GM12878 (cell line): ENCODE data around the gene CHID1. TPM values are rescaled to one million over a fixed set of nuclear protein-coding genes. Genes with fewer than 3 reads are reported as not detected.

Experiments used
- ATAC-seq: fragments of 200-7000 bp; cut with Tn5 transposase; 3 replicates; pipeline ENCODE4 v1.9.1; 2020; ENCODE audit warnings: mild to moderate bottlenecking, moderate library complexity
- BruUV-seq: library from RNA; stranded (reverse); fragments of 400-500 nt; replicated peaks from 2 replicates; lab custom pipeline; 2021; lab: Mats Ljungman, UMichigan
- CTCF ChIA-PET: fragments of 300-600 bp; sonication (Branson Sonifier 250); formaldehyde crosslinking; extraction: SDS; loops from one replicate; lab custom pipeline; 2021; ENCODE audit warnings: inconsistent platforms; lab: Yijun Ruan, JAX
- POLR2A ChIA-PET: fragments of 350-600 bp; formaldehyde crosslinking; extraction: SDS; loops from one replicate; lab custom pipeline; 2021; ENCODE audit warnings: inconsistent platforms; lab: Charles Lee
- RAD21 ChIA-PET: fragments of 300-600 bp; sonication (Branson Sonifier 250); formaldehyde crosslinking; loops from one replicate; lab custom pipeline; 2023; ENCODE audit warnings: antibody characterized with exemption; ENCODE audit not compliant: unreplicated experiment; lab: Charles Lee
- SMC1A ChIA-PET: fragments of 300-600 bp; sonication (Branson Sonifier 250); formaldehyde crosslinking; loops from one replicate; lab custom pipeline; 2023; ENCODE audit not compliant: unreplicated experiment, uncharacterized antibody; lab: Charles Lee
- DNase-seq: peaks from one replicate; pipeline ENCODE4 v3.0.0-alpha.2; 2011; ENCODE audit warnings: low read depth, low spot score
- FAIRE-seq: peaks from 3 replicates; lab custom pipeline; 2011; peaks lifted over from hg19 to GRCh38; lab: Jason Lieb, UNC
- H2AFZ ChIP-seq: 2 replicates; pipeline ENCODE4 v1.6.0; 2011; ENCODE audit warnings: low read depth, low read length, control low read depth; ENCODE audit not compliant: control insufficient read depth
- H3K27ac ChIP-seq: 2 replicates; pipeline ENCODE4 v1.5.1; 2011; ENCODE audit warnings: control low read depth; ENCODE audit not compliant: control insufficient read depth, insufficient read depth
- H3K27me3 ChIP-seq, 2 experiments: replicated peaks in 1 of 2; 2 replicates each; pipeline versions ENCODE4 v1.6.0 to v1.6.1; 2011; ENCODE audit warnings: low read length in 1 of 2; ENCODE audit not compliant: control insufficient read depth in 2 of 2, insufficient read depth in 2 of 2
- H3K36me3 ChIP-seq, 2 experiments: 2 replicates each; pipeline ENCODE4 v1.5.1; 2011; ENCODE audit warnings: low read length in 1 of 2; ENCODE audit not compliant: control insufficient read depth in 2 of 2, insufficient read depth in 2 of 2
- H3K4me1 ChIP-seq: 2 replicates; pipeline ENCODE4 v1.6.1; 2011; ENCODE audit warnings: mild to moderate bottlenecking, low read length, moderate library complexity, mixed read lengths; ENCODE audit not compliant: control insufficient read depth, insufficient read depth
- H3K4me2 ChIP-seq: 2 replicates; pipeline ENCODE4 v1.6.0; 2011; ENCODE audit warnings: control low read depth; ENCODE audit not compliant: control insufficient read depth, insufficient read depth
- H3K4me3 ChIP-seq: fragments of 200-600 bp; sonication (generic); 2 replicates; pipeline ENCODE4 v1.5.1; 2016
- H3K79me2 ChIP-seq: 2 replicates; pipeline ENCODE4 v1.6.0; 2011; ENCODE audit warnings: low read length; ENCODE audit not compliant: control insufficient read depth, insufficient read depth
- H3K9ac ChIP-seq: 2 replicates; pipeline ENCODE4 v1.8.0; 2011; ENCODE audit warnings: low read length, control low read depth, mixed read lengths; ENCODE audit not compliant: control insufficient read depth, insufficient read depth
- H3K9me3 ChIP-seq: replicated peaks from 3 replicates; pipeline ENCODE4 v1.5.1; 2011; ENCODE audit warnings: mild to moderate bottlenecking, low read length; ENCODE audit not compliant: control insufficient read depth, insufficient read depth
- H4K20me1 ChIP-seq: 2 replicates; pipeline ENCODE4 v1.6.0; 2011; ENCODE audit not compliant: control insufficient read depth, insufficient read depth
- BRCA1 ChIP-seq: IDR thresholded peaks from 2 replicates; pipeline ENCODE4 v1.6.1; 2011; ENCODE audit warnings: low read depth, low read length, improper control_type of control experiment
- CUX1 ChIP-seq: IDR thresholded peaks from 2 replicates; pipeline ENCODE4 v1.6.1; 2012; ENCODE audit warnings: improper control_type of control experiment, low read depth, low read length; ENCODE audit not compliant: insufficient replicate concordance
- IRF4 ChIP-seq: IDR thresholded peaks from 2 replicates; pipeline ENCODE4 v1.6.1; 2011; ENCODE audit warnings: low read depth, low read length
- JUND ChIP-seq: IDR thresholded peaks from 2 replicates; pipeline ENCODE4 v1.6.1; 2012; ENCODE audit warnings: low read depth, mild to moderate bottlenecking, low read length, improper control_type of control experiment, moderate library complexity
- RFX5 ChIP-seq: IDR thresholded peaks from 2 replicates; pipeline ENCODE4 v1.6.1; 2011; ENCODE audit warnings: low read depth, low read length, improper control_type of control experiment
- SMAD5 ChIP-seq: IDR thresholded peaks from 2 replicates; pipeline ENCODE4 v1.6.1; 2016; ENCODE audit warnings: antibody characterized with exemption, low read depth
- YBX1 ChIP-seq: fragments of 450-650 bp; IDR thresholded peaks from 2 replicates; pipeline ENCODE4 v1.6.1; 2016; ENCODE audit warnings: antibody characterized with exemption
- WGBS: methylation state at CpG from one replicate; pipeline ENCODE4 v1.1.6; 2016; ENCODE audit warnings: low lambda C conversion rate; ENCODE audit not compliant: insufficient replicate concordance, insufficient coverage; ENCODE audit errors: missing lambda C conversion rate; 5-methylcytosine and 5-hydroxymethylcytosine counted together
- in situ Hi-C: fragments of 300-500 bp; cut with MboI; formaldehyde crosslinking; loops from 9 replicates; pipeline ENCODE4 v1.14.3; 2018; ENCODE audit warnings: mixed read lengths
- intact Hi-C: fragments of 100-400 bp; cut with micrococcal nuclease; formaldehyde crosslinking; loops from one replicate; pipeline ENCODE4 v1.14.2; 2022; ENCODE audit not compliant: unreplicated experiment
- polyA plus RNA-seq, 11 experiments: library from polyadenylated mRNA; depleted of rRNA in 4 of 11; unstranded in 6 of 11; stranded (reverse) in 5 of 11; fragments of >200 nt; fragmentation: Nextera tagmentation in 4 of 11; fragmentation: Illumina TruSeq in 1 of 11; extraction: Ambion mirVana in 4 of 11; extraction: Trizol in 1 of 11; gene quantifications; 1 replicate in 1 of 11; 2 replicates in 10 of 11; pipeline versions ENCODE4 v1.2.1 to v1.2.3, GENCODE V29; 2011 to 2016; ENCODE audit warnings: inconsistent platforms in 2 of 11, missing spikeins in 2 of 11, low read depth in 1 of 11
- total RNA-seq, 4 experiments: library from RNA; depleted of rRNA in 3 of 4; stranded (reverse); fragments of >200 nt in 3 of 4; fragmentation: Illumina TruSeq in 1 of 4; extraction: Trizol in 1 of 4; gene quantifications; 2 replicates each; pipeline versions ENCODE4 v1.2.1 to v1.2.3, GENCODE V29; 2013 to 2021

CHID1 gene
- total and polyA plus RNA-seq, 10 of the 15 experiments (the other 5 are each of a cell fraction or from before 2014, with no cell fraction given), result 4.8 to 75.2 (median 30.1) TPM

- in situ Hi-C loops, result no loop called here
- no TSS peak for BruUV-seq
- FAIRE-seq, result no peak
- Histone ChIP-seq H3K4me3 (no peak overlapping the region), H3K79me2 (no peaks in the 10 kb centered on the region), H4K20me1 (no peaks in the 10 kb centered on the region), H3K9ac (no peak overlapping the region), H3K27me3 (no peaks in the 10 kb centered on the region), H3K9me3 (no peaks in the 10 kb centered on the region), H3K27ac (no peak overlapping the region), H3K36me3 (no peaks in the 10 kb centered on the region), H2AFZ (no peak overlapping the region), H3K4me2 (no peak overlapping the region), H3K4me1 (no peaks in the 10 kb centered on the region)
- no peak for DNase-seq
- RAD21 ChIA-PET, result no interaction called here
- CTCF ChIA-PET, result no interaction called here
- ATAC-seq, result no peak
- POLR2A ChIA-PET, result no interaction called here
- SMC1A ChIA-PET, result no interaction called here
- WGBS, result 43% methylated on average over 8 of the region's 8 CpGs
- TF ChIP-seq IRF4 (no peak), BRCA1 (no peak), CUX1 (no peak), YBX1 (no peak), RFX5 (no peak), SMAD5 (no peak), JUND (no peak)
- intact Hi-C loops, result no loop called here
These were observed 6.8 kb upstream of the CHID1 start for GRCh38 chr11:917426-917825.
